K562 (cell line): ENCODE data around the gene CALB2. TPM values are rescaled to one million over a fixed set of nuclear protein-coding genes. Genes with fewer than 3 reads are reported as not detected.

Experiments used
- BCOR ChIP-seq: fragments of 450-650 bp; IDR thresholded peaks from 2 replicates; pipeline ENCODE4 v1.6.1; 2016
- CCNT2 ChIP-seq: IDR thresholded peaks from 2 replicates; pipeline ENCODE4 v1.6.1; 2011; ENCODE audit warnings: borderline replicate concordance, low read depth, mild to moderate bottlenecking, moderate library complexity, mixed read lengths, low read length; ENCODE audit not compliant: insufficient read length; ENCODE audit errors: extremely low read depth
- ELK1 ChIP-seq: sonication (generic); formaldehyde crosslinking; IDR thresholded peaks from 2 replicates; pipeline ENCODE4 v1.8.1; 2022; ENCODE audit warnings: missing genetic modification reagents
- FOXP1 ChIP-seq: sonication (generic); formaldehyde crosslinking; IDR thresholded peaks from 2 replicates; pipeline ENCODE4 v1.8.0; 2022; ENCODE audit warnings: mild to moderate bottlenecking, missing genetic modification reagents
- GTF2E2 ChIP-seq: fragments of 200-800 bp; sonication (Bioruptor generic); IDR thresholded peaks from 2 replicates; pipeline ENCODE4 v1.6.1; 2016; ENCODE audit warnings: missing genetic modification characterization, missing compliant biosample characterization
- HDAC8 ChIP-seq: fragments of 450-650 bp; IDR thresholded peaks from 2 replicates; pipeline ENCODE4 v1.6.1; 2016; ENCODE audit warnings: mild to moderate bottlenecking, missing genetic modification characterization, moderate library complexity, missing compliant biosample characterization
- JUNB ChIP-seq: fragments of 450-650 bp; formaldehyde crosslinking; conservative IDR thresholded peaks from 2 replicates; pipeline ENCODE4 v1.4.0; 2020; ENCODE audit warnings: mild to moderate bottlenecking
- KAT7 ChIP-seq: sonication (generic); formaldehyde crosslinking; IDR thresholded peaks from 2 replicates; pipeline ENCODE4 v1.8.0; 2022; ENCODE audit warnings: missing genetic modification reagents, mild to moderate bottlenecking, borderline replicate concordance
- KDM1A ChIP-seq, 2 experiments: fragments of 450-650 bp; IDR thresholded peaks; 2 replicates each; pipeline ENCODE4 v1.6.1; 2016; ENCODE audit warnings: mild to moderate bottlenecking in 2 of 2
- MXI1 ChIP-seq: IDR thresholded peaks from 2 replicates; pipeline ENCODE4 v1.6.1; 2011; ENCODE audit warnings: low read depth, mild to moderate bottlenecking, improper control_type of control experiment, low read length
- NCOA1 ChIP-seq: fragments of 450-650 bp; IDR thresholded peaks from 2 replicates; pipeline ENCODE4 v1.6.1; 2016; ENCODE audit warnings: low read depth
- NFE2 ChIP-seq: IDR thresholded peaks from 2 replicates; pipeline ENCODE4 v1.6.1; 2014; ENCODE audit warnings: antibody characterized with exemption, low read depth
- NFXL1 ChIP-seq: fragments of 450-650 bp; formaldehyde crosslinking; IDR thresholded peaks from 2 replicates; pipeline ENCODE4 v1.4.0; 2021; ENCODE audit warnings: mild to moderate bottlenecking
- PATZ1 ChIP-seq: fragments of 250-450 bp; sonication (Bioruptor Pico); IDR thresholded peaks from 2 replicates; pipeline ENCODE4 v1.5.0; 2020; ENCODE audit warnings: mild to moderate bottlenecking, borderline replicate concordance
- POLR2AphosphoS5 ChIP-seq: IDR thresholded peaks from 2 replicates; pipeline ENCODE4 v1.6.1; 2011; ENCODE audit warnings: mild to moderate bottlenecking, low read depth, low read length, moderate library complexity; ENCODE audit not compliant: control insufficient read depth, insufficient read depth
- POLR2B ChIP-seq: fragments of 450-650 bp; IDR thresholded peaks from 2 replicates; pipeline ENCODE4 v1.6.1; 2018; ENCODE audit warnings: low read depth; ENCODE audit not compliant: partially characterized antibody
- RBM14 ChIP-seq: fragments of 200-400 bp; formaldehyde crosslinking; IDR thresholded peaks from 2 replicates; pipeline ENCODE4 v1.6.1; 2018; ENCODE audit warnings: low read depth, mild to moderate bottlenecking, low read length, moderate library complexity, borderline replicate concordance; ENCODE audit not compliant: insufficient read depth
- RUNX1 ChIP-seq: sonication (generic); IDR thresholded peaks from 2 replicates; pipeline ENCODE4 v1.6.1; 2016; ENCODE audit warnings: antibody characterized with exemption, low read depth
- STAT5B ChIP-seq: fragments of 250-450 bp; sonication (Bioruptor Pico); IDR thresholded peaks from 2 replicates; pipeline ENCODE4 v1.8.0; 2021; ENCODE audit warnings: mild to moderate bottlenecking, inconsistent platforms
- TCF15 ChIP-seq: fragments of 250-450 bp; sonication (Bioruptor Pico); IDR thresholded peaks from 2 replicates; pipeline ENCODE4 v1.8.0; 2022; ENCODE audit warnings: moderate library complexity, mild to moderate bottlenecking, inconsistent platforms
- ZNF444 ChIP-seq: fragments of 250-450 bp; sonication (Bioruptor Pico); IDR thresholded peaks from 2 replicates; pipeline ENCODE4 v1.4.0; 2020; ENCODE audit warnings: mild to moderate bottlenecking, moderate library complexity
- ZNF511 ChIP-seq: sonication (generic); formaldehyde crosslinking; IDR thresholded peaks from 2 replicates; pipeline ENCODE4 v1.8.0; 2022; ENCODE audit warnings: mild to moderate bottlenecking, missing genetic modification reagents
- ZNF77 ChIP-seq: fragments of 250-450 bp; sonication (Bioruptor Pico); IDR thresholded peaks from 2 replicates; pipeline ENCODE4 v1.5.0; 2020
- polyA plus RNA-seq, 8 experiments: library from polyadenylated mRNA; depleted of rRNA in 4 of 8; stranded (reverse) in 5 of 8; unstranded in 3 of 8; fragments of >200 nt; fragmentation: Nextera tagmentation in 2 of 8; fragmentation: Illumina TruSeq in 1 of 8; extraction: Ambion mirVana in 2 of 8; extraction: Trizol in 1 of 8; gene quantifications; 2 replicates each; pipeline versions ENCODE4 v1.2.1 to v1.2.3, GENCODE V29; 2011 to 2014; ENCODE audit warnings: inconsistent platforms in 1 of 8, missing spikeins in 1 of 8
- total RNA-seq, 7 experiments: library from RNA; depleted of rRNA in 6 of 7; stranded (reverse); fragments of >200 nt in 6 of 7; fragmentation: Illumina TruSeq in 2 of 7; extraction: Trizol in 2 of 7; gene quantifications; 2 replicates each; pipeline versions ENCODE4 v1.2.1 to v1.2.3, GENCODE V29; 2011 to 2021; ENCODE audit warnings: low replicate concordance in 1 of 7

Gene CALB2
- total and polyA plus RNA-seq, 9 of the 15 experiments (the other 6 are each of a cell fraction or from before 2014, with no cell fraction given), result not detected

- TF ChIP-seq PATZ1 (CRISPR knock-in tag) (peak; percentile 59; the same call in 1 of the 2 replicates), HDAC8 (tag) (no peak), ZNF511 (CRISPR knock-in tag) (no peak), MXI1 (no peak), RUNX1 (0 out of 2 replicates have a peak, but pooled peaks have one; percentile 56), STAT5B (no peak), ELK1 (no peak), NCOA1 (no peak; the same call in 1 of the 2 replicates), BCOR (peak; percentile 90), NFXL1 (no peak), KAT7 (no peak), NFE2 (peak; percentile 37; the same call in 1 of the 2 replicates), POLR2B (no peak), ZNF77 (CRISPR knock-in tag) (no peak), GTF2E2 (no peak), CCNT2 (peak; percentile 94), POLR2AphosphoS5 (peak; percentile 84), KDM1A (IDR thresholded peaks at IDR 0.05) (peak; percentile 72 to 89; a peak in 3 of 4 replicates), ZNF444 (CRISPR knock-in tag) (no peak), FOXP1 (CRISPR knock-in tag) (no peak), RBM14 (no peak), JUNB (no peak), TCF15 (CRISPR knock-in tag) (no peak)
These were observed 72.2 kb downstream of the CALB2 start (continued) for GRCh38 chr16:71430744-71431143.
